ENCODE data around the gene VPS35L. TPM values are rescaled to one million over a fixed set of nuclear protein-coding genes. Genes with fewer than 3 reads are reported as not detected.

Gene VPS35L
- total RNA-seq, 2 experiments from 2014 or later = 25.8 to 28.3 TPM

DNA sequence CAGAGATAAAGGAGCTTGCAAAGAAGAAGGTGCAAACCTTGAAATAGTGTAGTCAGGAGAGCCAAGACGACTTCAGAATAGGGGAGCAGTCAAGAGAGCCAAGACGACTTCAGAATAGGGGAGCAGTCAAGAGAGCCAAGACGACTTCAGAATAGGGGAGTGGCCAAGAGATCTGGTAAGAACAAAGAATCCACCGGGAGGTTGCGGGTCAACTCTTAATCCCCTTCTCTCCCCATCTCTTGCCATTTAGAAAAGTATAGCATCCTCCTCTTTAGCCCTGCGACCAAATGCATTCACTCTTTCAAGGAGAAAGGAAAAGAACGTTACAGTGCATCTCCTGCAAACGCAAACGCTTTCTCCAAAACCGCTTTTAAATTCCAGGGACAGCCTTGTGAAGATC lies 161.8 kb downstream of the VPS35L start:
- H3K4me3 Mint-ChIP-seq = peak overlapping the region; percentile 93
- CTCF ChIA-PET = interaction anchor here (1.1 to 1.6 kb wide), 2 partner anchors 21 to 162 kb away, joined by 3 to 5 read pairs; partner anchors contain the start of gene VPS35L
- H3K9me3 ChIP-seq (ENCODE audit: control insufficient read depth in 1 of 2, insufficient read depth in 1 of 2, low read length in 2 of 2) = no peaks in the 10 kb centered on the region
- intact Hi-C loops (cut with DNase I, micrococcal nuclease) = loop anchor here in 1 of 2 experiments (5.0 to 10.0 kb wide), 4 partner anchors 195 to 1017 kb away; partner anchors contain the start of genes ARL6IP1, CCP110, COQ7 and GDE1
- peaks cover 23% of the 10 kb centered on the region for H3K4me1 ChIP-seq (ENCODE audit: insufficient read depth, low read length)
- POLR2A ChIA-PET = interaction anchor here (1.0 to 4.1 kb wide), 4 partner anchors 18 to 162 kb away, joined by 3 to 22 read pairs (median 8); partner anchors contain the start of gene VPS35L
- H3K36me3 ChIP-seq (ENCODE audit: insufficient read depth, low read length) = peaks cover 25% of the 10 kb centered on the region
- DNase-seq (no peak), ATAC-seq (ENCODE audit: poor library complexity) (no peak)
- H3K9me3 Mint-ChIP-seq = no peaks in the 10 kb centered on the region
- H3K27me3 Mint-ChIP-seq = no peaks in the 10 kb centered on the region
- no peaks in the 10 kb centered on the region for H3K27me3 ChIP-seq (ENCODE audit: control insufficient read depth in 1 of 2, insufficient read depth in 2 of 2, low read length in 2 of 2)
- H3K36me3 Mint-ChIP-seq (ENCODE audit: low read depth) = peaks cover 29% of the 10 kb centered on the region
- peak overlapping the region; percentile 8 for H3K27ac Mint-ChIP-seq
- peak overlapping the region; percentile 73 for H3K4me3 ChIP-seq (ENCODE audit: low read length)
- H3K4me1 Mint-ChIP-seq (ENCODE audit: low read depth) = peaks cover 40% of the 10 kb centered on the region
- TF ChIP-seq CTCF (IDR thresholded peaks at IDR 0.05) = no peak
- peak overlapping the region in 1 of 2 donors; percentile 30 for H3K27ac ChIP-seq (ENCODE audit: low read depth in 1 of 2, low read length in 2 of 2)

GRCh38 chr16:19717741-19718623 lies 162.5 kb downstream of the VPS35L start, which contains the start of the genes IQCK and KNOP1:
Gene IQCK (plus strand): TSS chr16:19718271. CDS start chr16:19718307, 36 bp downstream.
Gene KNOP1 (minus strand): TSS chr16:19718227. CDS start chr16:19715035, 3,192 bp downstream.
- peaks cover 18% of the 10 kb centered on the region for H3K36me3 ChIP-seq (ENCODE audit: insufficient read depth, low read length)
- peak within 1 kb of the TSS; percentile 93 for H3K4me3 Mint-ChIP-seq
- H3K27me3 Mint-ChIP-seq = no peaks in the 10 kb centered on the region
- H3K27ac Mint-ChIP-seq = peak within 1 kb of the TSS; percentile 33
- no peaks in the 10 kb centered on the region for H3K9me3 Mint-ChIP-seq
- POLR2A ChIA-PET = interaction anchor here (0.6 to 4.1 kb wide), 8 partner anchors 9 to 162 kb away, joined by 3 to 22 read pairs (median 4); partner anchors contain the start of gene VPS35L
- DNase-seq = peak; percentile 74 to 98 (median 84)
- ATAC-seq (ENCODE audit: poor library complexity) = peak; percentile 93
- H3K36me3 Mint-ChIP-seq (ENCODE audit: low read depth) = peaks cover 26% of the 10 kb centered on the region
- TF ChIP-seq CTCF (IDR thresholded peaks at IDR 0.05) = no peak
- no peaks in the 10 kb centered on the region for H3K9me3 ChIP-seq (ENCODE audit: control insufficient read depth in 1 of 2, insufficient read depth in 1 of 2, low read length in 2 of 2)
- no peaks in the 10 kb centered on the region for H3K27me3 ChIP-seq (ENCODE audit: control insufficient read depth in 1 of 2, insufficient read depth in 2 of 2, low read length in 2 of 2)
- peaks cover 23% of the 10 kb centered on the region for H3K4me1 ChIP-seq (ENCODE audit: insufficient read depth, low read length)
- peaks cover 40% of the 10 kb centered on the region for H3K4me1 Mint-ChIP-seq (ENCODE audit: low read depth)
- intact Hi-C loops (cut with DNase I, micrococcal nuclease) = loop anchor here in 1 of 2 experiments (2.0 to 10.0 kb wide), 6 partner anchors 159 to 1017 kb away; partner anchors contain the start of genes ARL6IP1, CCP110, COQ7 and GDE1
- peak within 1 kb of the TSS in 1 of 2 donors; percentile 30 for H3K27ac ChIP-seq (ENCODE audit: low read depth in 1 of 2, low read length in 2 of 2)
- CTCF ChIA-PET = interaction anchor here (0.8 to 1.6 kb wide), 3 partner anchors 22 to 181 kb away, joined by 3 to 5 read pairs (median 3); partner anchors contain the start of gene VPS35L
- H3K4me3 ChIP-seq (ENCODE audit: low read length) = peak within 1 kb of the TSS; percentile 73

- ChIA-PET POLR2A (interaction anchor here (0.6 to 4.1 kb wide), 8 partner anchors 9 to 163 kb away, joined by 3 to 22 read pairs (median 4); partner anchors contain the start of gene VPS35L), CTCF (interaction anchor here (0.8 to 1.6 kb wide), 2 partner anchors 23 to 181 kb away, joined by 3 read pairs; no protein-coding TSS in a partner anchor)
- Histone ChIP-seq H3K4me3 (ENCODE audit: low read length) (peak overlapping the region; percentile 73), H3K9me3 (ENCODE audit: control insufficient read depth in 1 of 2, insufficient read depth in 1 of 2, low read length in 2 of 2) (no peaks in the 10 kb centered on the region), H3K4me1 (ENCODE audit: insufficient read depth, low read length) (peaks cover 23% of the 10 kb centered on the region), H3K27me3 (ENCODE audit: control insufficient read depth in 1 of 2, insufficient read depth in 2 of 2, low read length in 2 of 2) (no peaks in the 10 kb centered on the region), H3K27ac (ENCODE audit: low read depth in 1 of 2, low read length in 2 of 2) (peak overlapping the region in 1 of 2 donors; percentile 30), H3K36me3 (ENCODE audit: insufficient read depth, low read length) (peaks cover 14% of the 10 kb centered on the region)
- intact Hi-C loops (cut with DNase I, micrococcal nuclease) = loop anchor here in 1 of 2 experiments (2.0 to 10.0 kb wide), 6 partner anchors 160 to 1016 kb away; partner anchors contain the start of genes ARL6IP1, CCP110, COQ7 and GDE1
- Mint-ChIP-seq H3K36me3 (ENCODE audit: low read depth) (peaks cover 20% of the 10 kb centered on the region), H3K27me3 (no peaks in the 10 kb centered on the region), H3K9me3 (no peaks in the 10 kb centered on the region), H3K27ac (peak overlapping the region; percentile 33), H3K4me3 (peak overlapping the region; percentile 88), H3K4me1 (ENCODE audit: low read depth) (peaks cover 35% of the 10 kb centered on the region)
- DNase-seq (peak in 1 of 14 experiments; percentile 13), ATAC-seq (ENCODE audit: poor library complexity) (no peak)
- no peak for TF ChIP-seq CTCF (IDR thresholded peaks at IDR 0.05)
These were observed 163.1 kb downstream of the VPS35L start for GRCh38 chr16:19718624-19718965.

Measured in CD4-positive, alpha-beta T cell (primary cell).